Chondrocyte (in vitro differentiated cells): Measurements from ENCODE around the gene RECK. TPM values are rescaled to one million over a fixed set of nuclear protein-coding genes. Genes with fewer than 3 reads are reported as not detected.

Experiments
- DNase-seq: peaks from one replicate; pipeline ENCODE4 v3.0.0; 2021; ENCODE audit warnings: mixed read lengths, low spot score
- H3K27ac Mint-ChIP-seq: one replicate; pipeline ENCODE4 v1.8.0; 2021; ENCODE audit warnings: mild to moderate bottlenecking, moderate library complexity, mixed read lengths; ENCODE audit not compliant: unreplicated experiment
- H3K27me3 Mint-ChIP-seq: 2 replicates; pipeline ENCODE4 v1.8.0; 2021; ENCODE audit warnings: low read depth, mixed read lengths
- H3K36me3 Mint-ChIP-seq: 2 replicates; pipeline ENCODE4 v1.8.0; 2021; ENCODE audit warnings: low read depth, mixed read lengths
- H3K4me1 Mint-ChIP-seq: 2 replicates; pipeline ENCODE4 v1.8.0; 2021; ENCODE audit warnings: low read depth, mild to moderate bottlenecking, mixed read lengths
- H3K4me3 Mint-ChIP-seq: one replicate; pipeline ENCODE4 v1.8.0; 2021; ENCODE audit warnings: mild to moderate bottlenecking, moderate library complexity, mixed read lengths; ENCODE audit not compliant: unreplicated experiment
- H3K9me3 Mint-ChIP-seq: 2 replicates; pipeline ENCODE4 v1.8.0; 2021; ENCODE audit warnings: low read depth, mixed read lengths
- total RNA-seq: library from RNA; stranded (reverse); gene quantifications from 3 replicates; pipeline ENCODE4 v1.2.1, GENCODE V29; 2021
- TF ChIP-seq, protein P1 (sequence below): fragments of 200-600 bp; sonication (generic); IDR thresholded peaks from 2 replicates; pipeline ENCODE4 v1.5.0; 2021; ENCODE audit warnings: antibody characterized with exemption, mild to moderate bottlenecking, moderate library complexity

Gene RECK
- total RNA-seq, 1 donor from 2014 or later = 33.5 TPM

GRCh38 chr9:36141761-36142160 lies 105.0 kb downstream of the RECK start:
- Mint-ChIP-seq H3K27ac (peak overlapping the region; percentile 32), H3K27me3 (no peaks in the 10 kb centered on the region), H3K4me3 (no peak overlapping the region), H3K4me1 (peaks cover 76% of the 10 kb centered on the region), H3K36me3 (peaks cover 31% of the 10 kb centered on the region), H3K9me3 (no peaks in the 10 kb centered on the region)
- TF ChIP-seq, protein P1, sequence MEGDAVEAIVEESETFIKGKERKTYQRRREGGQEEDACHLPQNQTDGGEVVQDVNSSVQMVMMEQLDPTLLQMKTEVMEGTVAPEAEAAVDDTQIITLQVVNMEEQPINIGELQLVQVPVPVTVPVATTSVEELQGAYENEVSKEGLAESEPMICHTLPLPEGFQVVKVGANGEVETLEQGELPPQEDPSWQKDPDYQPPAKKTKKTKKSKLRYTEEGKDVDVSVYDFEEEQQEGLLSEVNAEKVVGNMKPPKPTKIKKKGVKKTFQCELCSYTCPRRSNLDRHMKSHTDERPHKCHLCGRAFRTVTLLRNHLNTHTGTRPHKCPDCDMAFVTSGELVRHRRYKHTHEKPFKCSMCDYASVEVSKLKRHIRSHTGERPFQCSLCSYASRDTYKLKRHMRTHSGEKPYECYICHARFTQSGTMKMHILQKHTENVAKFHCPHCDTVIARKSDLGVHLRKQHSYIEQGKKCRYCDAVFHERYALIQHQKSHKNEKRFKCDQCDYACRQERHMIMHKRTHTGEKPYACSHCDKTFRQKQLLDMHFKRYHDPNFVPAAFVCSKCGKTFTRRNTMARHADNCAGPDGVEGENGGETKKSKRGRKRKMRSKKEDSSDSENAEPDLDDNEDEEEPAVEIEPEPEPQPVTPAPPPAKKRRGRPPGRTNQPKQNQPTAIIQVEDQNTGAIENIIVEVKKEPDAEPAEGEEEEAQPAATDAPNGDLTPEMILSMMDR = no peak
- peak; percentile 49 for DNase-seq

GRCh38 chr9:36142510-36143244 lies 106.0 kb downstream of the RECK start:
- H3K4me3 Mint-ChIP-seq = no peak overlapping the region
- peak; percentile 38 for DNase-seq
- TF ChIP-seq, protein P1 = no peak
- no peak overlapping the region for H3K27ac Mint-ChIP-seq
- no peaks in the 10 kb centered on the region for H3K27me3 Mint-ChIP-seq
- no peaks in the 10 kb centered on the region for H3K9me3 Mint-ChIP-seq
- peaks cover 78% of the 10 kb centered on the region for H3K4me1 Mint-ChIP-seq
- peaks cover 31% of the 10 kb centered on the region for H3K36me3 Mint-ChIP-seq

DNA sequence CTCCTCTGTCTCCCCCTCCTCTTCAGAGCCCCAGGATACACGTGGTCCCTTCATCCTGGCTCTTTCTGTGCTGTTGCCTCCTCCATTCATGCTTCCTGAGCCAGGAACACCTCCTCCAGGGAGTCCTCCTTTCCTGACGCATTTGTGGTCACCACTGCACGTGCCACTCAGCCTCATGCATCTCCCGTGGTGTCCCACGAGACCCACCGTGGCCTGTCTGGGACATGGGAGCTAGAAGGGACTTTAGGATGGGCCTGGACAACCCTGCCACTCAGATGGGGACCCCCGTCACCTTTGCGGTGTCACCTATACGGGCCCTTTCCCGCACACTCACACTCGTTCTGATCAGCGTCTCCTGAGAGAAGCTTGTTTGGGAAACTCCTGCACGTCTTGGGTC lies 106.5 kb downstream of the RECK start:
- Mint-ChIP-seq H3K4me1 (peaks cover 77% of the 10 kb centered on the region), H3K27ac (peak overlapping the region; percentile 65), H3K9me3 (no peaks in the 10 kb centered on the region), H3K4me3 (no peak overlapping the region), H3K36me3 (peaks cover 31% of the 10 kb centered on the region), H3K27me3 (no peaks in the 10 kb centered on the region)
- TF ChIP-seq, protein P1 = no peak
- no peak for DNase-seq

DNA sequence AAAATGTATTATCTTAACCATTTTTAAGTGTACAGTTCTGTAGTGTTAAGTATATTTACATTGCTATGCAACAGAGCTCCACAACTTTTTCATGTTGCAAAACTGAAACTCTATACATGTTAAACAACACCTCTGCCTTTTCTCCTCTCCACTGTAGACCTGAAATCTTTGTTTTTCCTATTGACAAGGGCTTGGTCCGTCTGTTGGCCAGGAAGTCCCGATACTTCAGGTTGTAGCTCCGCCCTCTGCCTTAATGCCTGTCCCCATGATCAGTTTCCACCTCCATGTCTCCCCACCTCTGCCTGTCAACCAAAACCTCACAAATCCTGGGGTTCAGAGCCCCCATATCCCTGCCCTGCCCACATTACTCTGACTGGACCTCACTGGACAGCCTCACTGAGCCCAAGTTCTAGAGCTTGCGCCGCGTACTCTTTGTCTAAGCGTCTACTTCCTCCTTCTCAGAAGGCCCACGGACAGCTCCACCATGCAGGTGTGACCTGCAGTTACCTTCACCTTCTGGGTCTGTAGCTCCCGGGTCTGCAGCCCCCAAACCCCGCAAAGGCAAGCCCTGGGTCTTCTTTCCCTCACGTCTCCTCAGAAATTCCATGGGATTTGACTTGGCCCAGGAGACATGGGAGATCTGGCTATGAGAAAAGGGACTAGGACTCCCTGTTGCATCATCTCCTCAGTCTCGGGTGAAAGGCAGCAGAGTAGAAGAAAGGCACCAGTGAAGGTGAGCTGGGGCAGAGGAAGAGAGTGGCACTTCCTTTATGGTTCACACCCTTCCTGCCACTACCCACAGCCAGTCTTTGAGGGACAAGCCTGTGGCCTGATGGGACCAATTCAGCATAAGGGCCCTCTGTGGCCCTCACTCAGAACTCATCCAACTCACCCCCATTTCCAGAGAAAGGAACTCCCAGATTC lies 107.9 kb downstream of the RECK start:
- H3K27me3 Mint-ChIP-seq = no peaks in the 10 kb centered on the region
- H3K9me3 Mint-ChIP-seq = no peaks in the 10 kb centered on the region
- peaks cover 28% of the 10 kb centered on the region for H3K36me3 Mint-ChIP-seq
- TF ChIP-seq, protein P1 = no peak
- H3K27ac Mint-ChIP-seq = peak overlapping the region; percentile 59
- peaks cover 77% of the 10 kb centered on the region for H3K4me1 Mint-ChIP-seq
- peak; percentile 63 for DNase-seq
- H3K4me3 Mint-ChIP-seq = no peak overlapping the region

DNA sequence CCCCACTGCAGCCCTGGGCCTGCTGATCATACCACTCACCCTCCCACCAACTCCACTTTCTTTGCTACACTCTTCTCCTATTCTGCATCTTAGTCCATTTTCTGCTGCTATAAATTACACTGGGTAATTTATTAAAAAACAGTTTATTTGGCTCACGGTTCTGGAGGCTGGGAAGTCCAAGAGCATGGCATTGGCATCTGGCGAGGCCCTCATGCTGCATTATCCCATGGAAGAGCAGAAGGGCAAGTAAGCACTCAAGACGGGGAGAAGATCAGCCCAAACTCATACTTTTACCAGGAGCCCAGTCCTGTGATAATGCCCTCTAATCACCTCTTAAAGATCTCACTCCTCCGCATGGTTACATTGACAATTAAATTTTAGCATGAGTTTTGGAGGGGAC lies 109.3 kb downstream of the RECK start:
- peaks cover 30% of the 10 kb centered on the region for H3K36me3 Mint-ChIP-seq
- no peak overlapping the region for H3K4me3 Mint-ChIP-seq
- TF ChIP-seq, protein P1 = no peak
- H3K27me3 Mint-ChIP-seq = no peaks in the 10 kb centered on the region
- peaks cover 76% of the 10 kb centered on the region for H3K4me1 Mint-ChIP-seq
- DNase-seq = no peak
- no peak overlapping the region for H3K27ac Mint-ChIP-seq
- H3K9me3 Mint-ChIP-seq = no peaks in the 10 kb centered on the region
